ENCODE measurements around the gene MAN1A1. TPM values are rescaled to one million over a fixed set of nuclear protein-coding genes. Genes with fewer than 3 reads are reported as not detected.

The MAN1A1 gene
- total and polyA plus RNA-seq, 4 donors: 68.2 to 209 (median 148) TPM

- H3K36me3 ChIP-seq (ENCODE audit: control insufficient read depth in 4 of 4, insufficient read depth in 3 of 4, low read depth in 1 of 4, low read length in 3 of 4): peaks cover 6 to 54% (median 42%) of the 10 kb centered on the region in 4 donors
- TF ChIP-seq NR2F2 (IDR thresholded peaks at IDR 0.05) (no peak), MAX (IDR thresholded peaks at IDR 0.05) (no peak), RXRA (IDR thresholded peaks at IDR 0.05) (no peak), FOXA1 (IDR thresholded peaks at IDR 0.05) (no peak), REST (IDR thresholded peaks at IDR 0.05) (no peak), ATF3 (IDR thresholded peaks at IDR 0.05) (no peak), YY1 (IDR thresholded peaks at IDR 0.05) (no peak), ZBTB33 (IDR thresholded peaks at IDR 0.05) (no peak), TAF1 (conservative IDR thresholded peaks at IDR 0.05) (no peak), HNF4G (IDR thresholded peaks at IDR 0.05) (no peak), CTCF (IDR thresholded peaks at IDR 0.05; ENCODE audit: low read depth, low read length, missing input control) (no peak), FOXA2 (IDR thresholded peaks at IDR 0.05) (no peak)
Observed at GRCh38 chr6:119181046-119181445, 168.5 kb downstream of the MAN1A1 start.

GRCh38 chr6:119179842-119180241 is 169.7 kb downstream of the MAN1A1 start:
- Histone ChIP-seq H3K4me1 (ENCODE audit: control insufficient read depth in 4 of 4, insufficient read depth in 4 of 4, low read length in 3 of 4) (no peaks in the 10 kb centered on the region), H3K9me3 (ENCODE audit: control insufficient read depth in 4 of 4, low read length in 3 of 4) (no peaks in the 10 kb centered on the region), H3K27me3 (ENCODE audit: control insufficient read depth in 4 of 4, insufficient read depth in 4 of 4, low read length in 3 of 4) (no peaks in the 10 kb centered on the region), H3K4me3 (ENCODE audit: low read depth in 1 of 3, low read length in 3 of 3) (no peak overlapping the region), H3K36me3 (ENCODE audit: control insufficient read depth in 4 of 4, insufficient read depth in 3 of 4, low read depth in 1 of 4, low read length in 3 of 4) (peaks cover 4 to 51% (median 34%) of the 10 kb centered on the region in 4 donors), H3K27ac (ENCODE audit: low read depth in 1 of 2, low read length in 2 of 2) (no peak overlapping the region), H3K9ac (ENCODE audit: low read depth in 1 of 2, low read length in 2 of 2) (no peak overlapping the region)
- no peak for DNase-seq (ENCODE audit: low spot score)
- WGBS: 93% methylated on average over 3 of the region's 3 CpGs
- TF ChIP-seq HNF4G (IDR thresholded peaks at IDR 0.05): no peak
- no peak for TF ChIP-seq RAD21 (IDR thresholded peaks at IDR 0.05)
- TF ChIP-seq NR2F2 (IDR thresholded peaks at IDR 0.05): no peak
- TF ChIP-seq ATF3 (IDR thresholded peaks at IDR 0.05): no peak
- no peak for TF ChIP-seq FOXA2 (IDR thresholded peaks at IDR 0.05)
- TF ChIP-seq MAX (IDR thresholded peaks at IDR 0.05): no peak
- no peak for TF ChIP-seq FOXA1 (IDR thresholded peaks at IDR 0.05)
- no peak for TF ChIP-seq JUND (IDR thresholded peaks at IDR 0.05)
- TF ChIP-seq SP1 (IDR thresholded peaks at IDR 0.05): no peak
- TF ChIP-seq YY1 (IDR thresholded peaks at IDR 0.05): no peak
- TF ChIP-seq ZBTB33 (IDR thresholded peaks at IDR 0.05): no peak
- TF ChIP-seq RXRA (IDR thresholded peaks at IDR 0.05): no peak
- no peak for TF ChIP-seq REST (IDR thresholded peaks at IDR 0.05)
- no peak for TF ChIP-seq HNF4A (conservative IDR thresholded peaks at IDR 0.05)
- no peak for TF ChIP-seq GABPA (IDR thresholded peaks at IDR 0.05 in 1 of 2, conservative IDR thresholded peaks at IDR 0.05 in 1 of 2)

More at GRCh38 chr6:119181046-119181445, 168.5 kb downstream of the MAN1A1 start:
- no peak overlapping the region for H3K9ac ChIP-seq (ENCODE audit: low read depth in 1 of 2, low read length in 2 of 2)
- no peak overlapping the region for H3K4me3 ChIP-seq (ENCODE audit: low read depth in 1 of 3, low read length in 3 of 3)
- H3K9me3 ChIP-seq (ENCODE audit: control insufficient read depth in 4 of 4, low read length in 3 of 4): no peaks in the 10 kb centered on the region
- H3K27me3 ChIP-seq (ENCODE audit: control insufficient read depth in 4 of 4, insufficient read depth in 4 of 4, low read length in 3 of 4): no peaks in the 10 kb centered on the region
- no peak overlapping the region for H3K27ac ChIP-seq (ENCODE audit: low read depth in 1 of 2, low read length in 2 of 2)
- no peaks in the 10 kb centered on the region for H3K4me1 ChIP-seq (ENCODE audit: control insufficient read depth in 4 of 4, insufficient read depth in 4 of 4, low read length in 3 of 4)
- WGBS: 84% methylated on average over 1 of the region's 1 CpG
- DNase-seq (ENCODE audit: low spot score): no peak

All from liver (tissue), 9 donors.